ENCODE measurements around the gene CAPN5. TPM values are rescaled to one million over a fixed set of nuclear protein-coding genes. Genes with fewer than 3 reads are reported as not detected.

Gene CAPN5
- total RNA-seq, 4 donors from 2014 or later, result 15.9 to 24.5 (median 19.8) TPM

GRCh38 chr11:77121876-77122575, 55.3 kb downstream of the CAPN5 start:
- Histone ChIP-seq H3K27me3 (no peaks in the 10 kb centered on the region), H3K36me3 (peaks cover 0 to 78% (median 0%) of the 10 kb centered on the region in 3 donors), H3K4me3 (no peak overlapping the region), H3K9me3 (no peaks in the 10 kb centered on the region), H3K4me1 (peaks cover 0 to 5% (median 2%) of the 10 kb centered on the region in 4 donors), H3K27ac (no peak overlapping the region)
- WGBS, 2 donors, result 92 to 95% methylated on average over 6 to 8 of the region's 8 CpGs
- TF ChIP-seq CTCF (IDR thresholded peaks at IDR 0.05), result no peak
- no peak for TF ChIP-seq POLR2A (IDR thresholded peaks at IDR 0.05)
- TF ChIP-seq EP300 (IDR thresholded peaks at IDR 0.05), result no peak
- DNase-seq (ENCODE audit: low spot score in 2 of 2), result no peak

- 82 to 83% methylated on average over 5 to 7 of the region's 7 CpGs for WGBS, 2 donors
- no peak overlapping the region for H3K4me3 ChIP-seq
- no peaks in the 10 kb centered on the region for H3K9me3 ChIP-seq
- DNase-seq (ENCODE audit: low spot score in 2 of 2), result no peak
- H3K36me3 ChIP-seq, result peaks cover 0 to 71% (median 0%) of the 10 kb centered on the region in 3 donors
- H3K27ac ChIP-seq, result no peak overlapping the region
- peaks cover 0 to 11% (median 6%) of the 10 kb centered on the region in 4 donors for H3K4me1 ChIP-seq
- TF ChIP-seq POLR2A (IDR thresholded peaks at IDR 0.05) (no peak), CTCF (IDR thresholded peaks at IDR 0.05) (no peak), EP300 (IDR thresholded peaks at IDR 0.05) (no peak)
- no peaks in the 10 kb centered on the region for H3K27me3 ChIP-seq
These were observed 55.9 kb downstream of the CAPN5 start for GRCh38 chr11:77122576-77123212.

GRCh38 chr11:77123591-77123990, 56.8 kb downstream of the CAPN5 start:
- no peak overlapping the region for H3K4me3 ChIP-seq
- no peak overlapping the region for H3K27ac ChIP-seq
- 87 to 94% methylated on average over 7 to 8 of the region's 8 CpGs for WGBS, 2 donors
- no peak for DNase-seq (ENCODE audit: low spot score in 2 of 2)
- H3K36me3 ChIP-seq, result peaks cover 0 to 62% (median 0%) of the 10 kb centered on the region in 3 donors
- H3K4me1 ChIP-seq, result peaks cover 0 to 20% (median 13%) of the 10 kb centered on the region in 4 donors
- TF ChIP-seq POLR2A (IDR thresholded peaks at IDR 0.05), result no peak
- TF ChIP-seq CTCF (IDR thresholded peaks at IDR 0.05), result no peak
- TF ChIP-seq EP300 (IDR thresholded peaks at IDR 0.05), result no peak
- H3K27me3 ChIP-seq, result no peaks in the 10 kb centered on the region
- no peaks in the 10 kb centered on the region for H3K9me3 ChIP-seq

GRCh38 chr11:77124041-77124440, 57.3 kb downstream of the CAPN5 start:
- Histone ChIP-seq H3K4me1 (peaks cover 0 to 24% (median 13%) of the 10 kb centered on the region in 4 donors), H3K27ac (no peak overlapping the region), H3K4me3 (no peak overlapping the region), H3K9me3 (no peaks in the 10 kb centered on the region), H3K36me3 (peaks cover 0 to 57% (median 0%) of the 10 kb centered on the region in 3 donors), H3K27me3 (no peaks in the 10 kb centered on the region)
- DNase-seq (ENCODE audit: low spot score in 2 of 2), result no peak
- no peak for TF ChIP-seq EP300 (IDR thresholded peaks at IDR 0.05)
- TF ChIP-seq POLR2A (IDR thresholded peaks at IDR 0.05), result no peak
- no peak for TF ChIP-seq CTCF (IDR thresholded peaks at IDR 0.05)
- WGBS, 2 donors, result 84 to 85% methylated on average over 8 of the region's 8 CpGs

GRCh38 chr11:77124488-77124887, 57.7 kb downstream of the CAPN5 start:
- no peak for DNase-seq (ENCODE audit: low spot score in 2 of 2)
- no peak for TF ChIP-seq POLR2A (IDR thresholded peaks at IDR 0.05)
- Histone ChIP-seq H3K4me1 (peaks cover 0 to 28% (median 13%) of the 10 kb centered on the region in 4 donors), H3K36me3 (peaks cover 0 to 53% (median 0%) of the 10 kb centered on the region in 3 donors), H3K9me3 (no peaks in the 10 kb centered on the region), H3K27ac (no peak overlapping the region), H3K27me3 (no peaks in the 10 kb centered on the region), H3K4me3 (no peak overlapping the region)
- 83 to 88% methylated on average over 6 of the region's 6 CpGs for WGBS, 2 donors

Data from tibial nerve (tissue), 4 donors.